WTC11 (cell line): Measurements from ENCODE around the gene NLRP6. TPM values are rescaled to one million over a fixed set of nuclear protein-coding genes. Genes with fewer than 3 reads are reported as not detected.

Source experiments
- ATAC-seq: fragments of 200-7000 bp; cut with Tn5 transposase; 2 replicates; pipeline ENCODE4 v1.10.0; 2021; ENCODE audit warnings: mild to moderate bottlenecking, moderate library complexity
- CTCF ChIA-PET: fragments of 300-600 bp; sonication (Branson Sonifier 250); formaldehyde crosslinking; loops from one replicate; lab custom pipeline; 2021; ENCODE audit warnings: antibody characterized with exemption; lab: Charles Lee
- POLR2A ChIA-PET: fragments of 350-600 bp; sonication (Branson Sonifier 250); formaldehyde crosslinking; loops from one replicate; lab custom pipeline; 2021; ENCODE audit warnings: antibody characterized with exemption; lab: Charles Lee
- DNase-seq: peaks from one replicate; pipeline ENCODE4 v3.0.0; 2021; ENCODE audit warnings: low spot score
- H3K27ac Mint-ChIP-seq: 2 replicates; pipeline ENCODE4 v1.8.0; 2021; ENCODE audit warnings: mixed read lengths
- H3K27me3 Mint-ChIP-seq: 2 replicates; pipeline ENCODE4 v1.8.0; 2021; ENCODE audit warnings: low read depth, mild to moderate bottlenecking, moderate library complexity, mixed read lengths
- H3K36me3 Mint-ChIP-seq: 2 replicates; pipeline ENCODE4 v1.8.0; 2021; ENCODE audit warnings: mixed read lengths
- H3K4me1 Mint-ChIP-seq: 2 replicates; pipeline ENCODE4 v1.8.0; 2022; ENCODE audit warnings: mixed read lengths
- H3K4me3 Mint-ChIP-seq: 2 replicates; pipeline ENCODE4 v1.8.0; 2021; ENCODE audit warnings: mild to moderate bottlenecking, moderate library complexity, mixed read lengths
- H3K9me3 Mint-ChIP-seq: 2 replicates; pipeline ENCODE4 v1.8.0; 2021; ENCODE audit warnings: mixed read lengths
- AFF4 ChIP-seq: sonication (generic); formaldehyde crosslinking; IDR thresholded peaks from 2 replicates; pipeline ENCODE4 v1.8.1; 2023; ENCODE audit warnings: mild to moderate bottlenecking, missing genetic modification reagents, borderline replicate concordance
- ATF2 ChIP-seq: sonication (generic); formaldehyde crosslinking; IDR thresholded peaks from 2 replicates; pipeline ENCODE4 v1.8.1; 2022; ENCODE audit warnings: low read depth, missing genetic modification reagents, borderline replicate concordance
- ATF3 ChIP-seq: sonication (generic); formaldehyde crosslinking; conservative IDR thresholded peaks from 2 replicates; pipeline ENCODE4 v1.8.1; 2022; ENCODE audit warnings: mild to moderate bottlenecking, missing genetic modification reagents
- CBFB ChIP-seq: sonication (generic); formaldehyde crosslinking; IDR thresholded peaks from 2 replicates; pipeline ENCODE4 v1.8.1; 2022; ENCODE audit warnings: mild to moderate bottlenecking, low read depth, missing genetic modification reagents
- E2F5 ChIP-seq: sonication (generic); formaldehyde crosslinking; IDR thresholded peaks from 2 replicates; pipeline ENCODE4 v1.8.1; 2022; ENCODE audit warnings: mild to moderate bottlenecking, moderate library complexity, missing genetic modification reagents
- ETV6 ChIP-seq: sonication (generic); formaldehyde crosslinking; IDR thresholded peaks from 2 replicates; pipeline ENCODE4 v1.8.1; 2022; ENCODE audit warnings: mild to moderate bottlenecking, missing genetic modification reagents
- FOXJ3 ChIP-seq: sonication (generic); formaldehyde crosslinking; IDR thresholded peaks from 2 replicates; pipeline ENCODE4 v1.9.0; 2021; ENCODE audit warnings: missing genetic modification reagents, mild to moderate bottlenecking, borderline replicate concordance
- FOXK1 ChIP-seq: sonication (generic); formaldehyde crosslinking; IDR thresholded peaks from 2 replicates; pipeline ENCODE4 v1.8.0; 2022; ENCODE audit warnings: mild to moderate bottlenecking, moderate library complexity, missing genetic modification reagents
- MAX ChIP-seq: sonication (generic); formaldehyde crosslinking; IDR thresholded peaks from 2 replicates; pipeline ENCODE4 v1.8.0; 2022; ENCODE audit warnings: mild to moderate bottlenecking, missing genetic modification reagents
- NFE2L1 ChIP-seq: sonication (generic); formaldehyde crosslinking; IDR thresholded peaks from 2 replicates; pipeline ENCODE4 v1.8.1; 2023; ENCODE audit warnings: missing genetic modification reagents
- NR1H2 ChIP-seq: sonication (generic); formaldehyde crosslinking; IDR thresholded peaks from 2 replicates; pipeline ENCODE4 v1.9.0; 2021; ENCODE audit warnings: mild to moderate bottlenecking, moderate library complexity, missing genetic modification reagents
- NR3C1 ChIP-seq: sonication (generic); formaldehyde crosslinking; conservative IDR thresholded peaks from 2 replicates; pipeline ENCODE4 v1.8.1; 2023; ENCODE audit warnings: low read depth, mild to moderate bottlenecking, missing genetic modification reagents
- PRDM15 ChIP-seq: sonication (generic); formaldehyde crosslinking; IDR thresholded peaks from 2 replicates; pipeline ENCODE4 v1.8.0; 2022; ENCODE audit warnings: missing genetic modification reagents
- TCF7 ChIP-seq: sonication (generic); formaldehyde crosslinking; IDR thresholded peaks from 2 replicates; pipeline ENCODE4 v1.8.0; 2022; ENCODE audit warnings: mild to moderate bottlenecking, low read depth, missing genetic modification reagents, moderate library complexity
- TEAD1 ChIP-seq: sonication (generic); formaldehyde crosslinking; IDR thresholded peaks from 2 replicates; pipeline ENCODE4 v1.8.0; 2022; ENCODE audit warnings: mild to moderate bottlenecking, missing genetic modification reagents
- ZNF138 ChIP-seq: sonication (generic); formaldehyde crosslinking; conservative IDR thresholded peaks from 2 replicates; pipeline ENCODE4 v1.8.1; 2022; ENCODE audit warnings: mild to moderate bottlenecking, moderate library complexity, missing genetic modification reagents
- ZNF281 ChIP-seq: sonication (generic); formaldehyde crosslinking; IDR thresholded peaks from 2 replicates; pipeline ENCODE4 v1.8.0; 2023; ENCODE audit warnings: mild to moderate bottlenecking, missing genetic modification reagents
- ZNF396 ChIP-seq: fragments of 250-450 bp; sonication (Bioruptor Pico); IDR thresholded peaks from 2 replicates; pipeline ENCODE4 v1.8.0; 2021; ENCODE audit warnings: mild to moderate bottlenecking, moderate library complexity, borderline replicate concordance
- ZNF423 ChIP-seq: fragments of 250-450 bp; sonication (Bioruptor Pico); IDR thresholded peaks from 2 replicates; pipeline ENCODE4 v2.1.2; 2022; ENCODE audit warnings: mild to moderate bottlenecking, moderate library complexity
- ZNF671 ChIP-seq: fragments of 250-450 bp; sonication (Bioruptor Pico); IDR thresholded peaks from 2 replicates; pipeline ENCODE4 v1.8.0; 2021; ENCODE audit warnings: mild to moderate bottlenecking
- total RNA-seq: library from RNA; stranded (reverse); gene quantifications from 3 replicates; pipeline ENCODE4 v1.2.3, GENCODE V29; 2021

Gene NLRP6
- total RNA-seq, 1 experiment from 2014 or later: 0.09 TPM

GRCh38 chr11:296171-297050 is 18.2 kb downstream of the NLRP6 start (continued):
- TF ChIP-seq PRDM15 (no peak), ATF2 (no peak), E2F5 (CRISPR knock-in tag) (no peak), ZNF138 (CRISPR knock-in tag) (no peak), AFF4 (CRISPR knock-in tag) (no peak), ATF3 (CRISPR knock-in tag) (no peak), FOXK1 (CRISPR knock-in tag) (no peak), NR1H2 (CRISPR knock-in tag) (no peak), NFE2L1 (CRISPR knock-in tag) (no peak)

GRCh38 chr11:297051-297585 is 18.9 kb downstream of the NLRP6 start:
- Mint-ChIP-seq H3K4me3 (no peak overlapping the region), H3K4me1 (peaks cover 28% of the 10 kb centered on the region), H3K27ac (peak overlapping the region; percentile 96), H3K36me3 (peaks cover 9% of the 10 kb centered on the region; the same call in 1 of the 2 replicates), H3K27me3 (no peaks in the 10 kb centered on the region), H3K9me3 (no peaks in the 10 kb centered on the region)
- TF ChIP-seq ZNF396 (CRISPR knock-in tag) (no peak), ZNF423 (CRISPR knock-in tag) (no peak), TEAD1 (no peak), TCF7 (CRISPR knock-in tag) (no peak), NR1H2 (CRISPR knock-in tag) (no peak), ZNF281 (no peak), MAX (no peak), CBFB (CRISPR knock-in tag) (no peak), FOXK1 (CRISPR knock-in tag) (no peak), ZNF671 (CRISPR knock-in tag) (no peak), NR3C1 (CRISPR knock-in tag) (no peak), FOXJ3 (CRISPR knock-in tag) (no peak), ETV6 (CRISPR knock-in tag) (no peak), NFE2L1 (CRISPR knock-in tag) (no peak)
- CTCF ChIA-PET: no interaction called here
- POLR2A ChIA-PET: no interaction called here
- peak; percentile 16 for DNase-seq
- ATAC-seq: no peak
